Nephron (organoid): Measurements from ENCODE around the gene PITPNB.

Source experiments
- H3K27ac Mint-ChIP-seq, 3 experiments: 2 replicates each; pipeline ENCODE4 v1.8.0; 2020; ENCODE audit warnings: mixed read lengths in 3 of 3, mild to moderate bottlenecking in 2 of 3, moderate library complexity in 1 of 3
- H3K27me3 Mint-ChIP-seq: 2 replicates; pipeline ENCODE4 v1.8.0; 2021; ENCODE audit warnings: low read depth, mild to moderate bottlenecking, moderate library complexity, mixed read lengths
- H3K36me3 Mint-ChIP-seq: 2 replicates; pipeline ENCODE4 v1.8.0; 2020; ENCODE audit warnings: low read depth, mixed read lengths
- H3K4me1 Mint-ChIP-seq: 2 replicates; pipeline ENCODE4 v1.8.0; 2020; ENCODE audit warnings: mixed read lengths
- H3K4me3 Mint-ChIP-seq, 3 experiments: 2 replicates each; pipeline ENCODE4 v1.8.0; 2020; ENCODE audit warnings: mild to moderate bottlenecking in 3 of 3, mixed read lengths in 3 of 3, moderate library complexity in 2 of 3
- H3K9me3 Mint-ChIP-seq: 2 replicates; pipeline ENCODE4 v1.8.0; 2020; ENCODE audit warnings: mixed read lengths
- TF ChIP-seq, protein P1 (sequence below), 3 experiments: fragments of 200-600 bp; sonication (generic); IDR thresholded peaks; one replicate each; pipeline ENCODE4 v1.5.0; 2021; ENCODE audit warnings: antibody characterized with exemption in 3 of 3; ENCODE audit not compliant: unreplicated experiment in 3 of 3

PITPNB gene

DNA sequence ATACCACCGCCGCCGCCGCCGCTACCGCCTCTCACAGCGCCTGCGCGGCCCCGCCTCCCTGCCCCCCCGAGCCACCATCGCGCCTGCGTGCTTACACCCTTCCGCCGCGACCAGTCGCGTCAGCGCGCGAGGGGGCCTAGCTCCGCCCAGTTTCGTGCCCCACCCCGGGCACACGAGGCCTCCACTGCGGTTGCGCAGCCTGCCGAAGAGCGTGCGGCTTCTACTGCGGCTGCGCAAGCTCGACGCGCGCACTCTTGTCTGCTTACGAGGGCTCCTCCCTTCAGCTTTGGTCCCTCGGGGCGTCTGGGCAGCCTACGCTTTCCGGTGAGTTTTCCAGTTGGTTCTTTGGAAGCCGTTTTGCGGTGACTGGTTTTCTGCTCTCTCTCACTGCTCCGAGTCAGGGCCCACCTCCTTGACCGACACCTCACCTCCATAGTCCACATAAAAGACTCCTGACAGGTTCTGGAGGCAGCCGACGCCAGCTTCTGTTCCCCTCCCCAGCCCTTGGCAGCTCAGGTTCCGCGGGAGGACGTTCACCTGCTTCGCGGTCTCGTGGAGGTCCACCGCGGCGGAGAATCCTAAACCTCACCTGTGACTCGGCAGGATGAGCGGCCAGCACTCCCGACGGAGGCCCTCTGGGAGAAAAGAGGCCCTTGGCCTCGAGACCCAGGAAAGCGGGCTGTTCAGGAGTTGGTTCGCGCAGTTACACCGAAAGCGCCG, at the start of gene PITPNB:
TSS of gene PITPNB (minus strand) at position 35 of the 720 bp plus-strand sequence. CDS start 65 bp downstream, outside the sequence.
- TF ChIP-seq, protein P1, sequence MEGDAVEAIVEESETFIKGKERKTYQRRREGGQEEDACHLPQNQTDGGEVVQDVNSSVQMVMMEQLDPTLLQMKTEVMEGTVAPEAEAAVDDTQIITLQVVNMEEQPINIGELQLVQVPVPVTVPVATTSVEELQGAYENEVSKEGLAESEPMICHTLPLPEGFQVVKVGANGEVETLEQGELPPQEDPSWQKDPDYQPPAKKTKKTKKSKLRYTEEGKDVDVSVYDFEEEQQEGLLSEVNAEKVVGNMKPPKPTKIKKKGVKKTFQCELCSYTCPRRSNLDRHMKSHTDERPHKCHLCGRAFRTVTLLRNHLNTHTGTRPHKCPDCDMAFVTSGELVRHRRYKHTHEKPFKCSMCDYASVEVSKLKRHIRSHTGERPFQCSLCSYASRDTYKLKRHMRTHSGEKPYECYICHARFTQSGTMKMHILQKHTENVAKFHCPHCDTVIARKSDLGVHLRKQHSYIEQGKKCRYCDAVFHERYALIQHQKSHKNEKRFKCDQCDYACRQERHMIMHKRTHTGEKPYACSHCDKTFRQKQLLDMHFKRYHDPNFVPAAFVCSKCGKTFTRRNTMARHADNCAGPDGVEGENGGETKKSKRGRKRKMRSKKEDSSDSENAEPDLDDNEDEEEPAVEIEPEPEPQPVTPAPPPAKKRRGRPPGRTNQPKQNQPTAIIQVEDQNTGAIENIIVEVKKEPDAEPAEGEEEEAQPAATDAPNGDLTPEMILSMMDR (IDR thresholded peaks at IDR 0.05; ENCODE audit: unreplicated experiment in 3 of 3): no peak
- peaks cover 51% of the 10 kb centered on the region for H3K4me1 Mint-ChIP-seq
- no peaks in the 10 kb centered on the region for H3K9me3 Mint-ChIP-seq
- H3K27me3 Mint-ChIP-seq: no peaks in the 10 kb centered on the region
- peak within 1 kb of the TSS; percentile 93 to 100 (median 93) for H3K4me3 Mint-ChIP-seq
- peaks cover 24% of the 10 kb centered on the region for H3K36me3 Mint-ChIP-seq
- H3K27ac Mint-ChIP-seq: peak within 1 kb of the TSS; percentile 94 to 99 (median 98)

DNA sequence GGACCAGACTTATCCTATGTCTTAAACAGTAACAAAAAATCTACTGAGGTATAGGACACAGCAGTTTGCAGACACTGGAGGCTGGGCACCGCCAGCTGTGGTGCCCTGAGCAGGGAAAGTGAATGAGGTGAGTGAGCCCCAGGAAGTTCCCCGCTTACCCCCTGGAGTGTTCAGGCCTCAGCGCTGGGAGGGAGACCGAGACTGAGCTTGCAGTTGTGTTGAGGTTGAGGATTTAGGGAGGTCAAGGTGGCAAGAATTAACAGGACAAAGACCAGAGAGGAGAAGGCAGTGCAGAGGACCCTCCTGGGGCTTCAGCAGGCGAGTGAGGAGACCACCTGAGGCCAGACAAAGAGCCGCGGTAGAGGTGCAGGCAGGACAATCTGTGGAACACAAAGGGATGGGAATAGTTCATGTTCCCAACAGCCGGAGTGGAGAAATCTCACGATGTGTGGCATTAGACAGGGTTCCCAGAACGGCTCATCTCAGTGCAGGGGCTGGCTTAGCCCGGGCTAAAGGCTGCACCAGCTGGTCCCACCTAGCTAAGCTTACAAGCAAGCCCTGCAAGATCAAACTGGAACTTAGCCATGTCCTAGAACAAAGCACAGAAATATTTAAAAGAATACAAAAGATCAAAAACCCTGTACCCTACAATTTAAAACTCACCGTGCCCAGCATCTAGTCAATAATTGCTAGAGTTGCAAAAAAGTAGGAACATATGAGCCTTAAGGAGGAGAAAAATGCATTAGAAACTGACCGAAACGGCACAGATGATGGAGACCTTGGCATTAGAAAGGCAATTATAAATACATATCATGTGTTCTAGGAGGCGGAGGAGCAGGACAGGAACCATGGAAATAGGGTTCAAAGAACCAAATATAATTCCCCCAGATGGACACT, 47.4 kb upstream of the PITPNB start:
- peaks cover 16% of the 10 kb centered on the region for H3K4me1 Mint-ChIP-seq
- H3K27me3 Mint-ChIP-seq: no peaks in the 10 kb centered on the region
- H3K36me3 Mint-ChIP-seq: peaks cover 28% of the 10 kb centered on the region

DNA sequence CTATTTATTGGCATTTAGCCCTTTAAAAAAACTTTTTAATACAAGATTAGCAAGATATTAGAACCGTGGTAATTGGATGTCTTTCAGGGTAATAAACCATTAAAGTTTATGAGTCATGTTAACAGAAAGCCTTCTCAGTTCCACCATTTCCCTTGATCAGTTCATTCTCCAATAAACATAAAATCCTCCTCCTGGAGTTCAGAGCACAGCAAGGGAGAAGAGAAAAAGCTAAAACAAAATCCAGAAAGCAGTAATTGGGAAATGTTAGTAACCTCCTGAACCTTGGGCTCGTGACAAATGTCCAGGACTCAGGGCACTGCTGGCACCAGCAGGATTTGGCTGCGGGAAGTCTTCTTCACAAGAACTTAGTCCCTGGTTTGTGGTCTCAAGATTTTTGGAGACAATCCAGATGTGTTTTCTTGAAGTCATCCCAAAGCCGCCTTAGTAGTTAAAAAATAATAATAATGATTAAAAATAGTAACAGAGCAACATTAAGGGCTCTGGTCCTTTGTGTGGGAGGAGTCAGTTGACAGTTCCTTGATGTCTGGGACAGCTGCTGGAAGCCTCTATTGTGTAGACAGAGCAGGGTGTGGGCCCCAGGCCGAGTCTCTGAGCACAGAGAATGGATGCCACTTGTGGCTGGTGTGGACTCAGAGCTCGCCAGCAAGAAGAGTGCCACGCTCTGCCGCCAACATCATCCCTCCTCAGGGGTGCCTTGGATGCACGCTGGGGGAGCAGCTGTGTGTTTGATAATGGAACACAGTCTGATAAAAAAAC, 43.4 kb upstream of the PITPNB start:
- peak overlapping the region; percentile 56 to 86 (median 64) for H3K27ac Mint-ChIP-seq
- peaks cover 22% of the 10 kb centered on the region for H3K36me3 Mint-ChIP-seq
- peaks cover 5% of the 10 kb centered on the region for H3K9me3 Mint-ChIP-seq
- H3K4me1 Mint-ChIP-seq: peaks cover 33% of the 10 kb centered on the region
- TF ChIP-seq, protein P1 (IDR thresholded peaks at IDR 0.05; ENCODE audit: unreplicated experiment in 3 of 3): no peak
- H3K27me3 Mint-ChIP-seq: no peaks in the 10 kb centered on the region
- peak overlapping the region in 2 of 3 experiments; percentile 31 to 64 for H3K4me3 Mint-ChIP-seq

More for the DNA sequence above, 47.4 kb upstream of the PITPNB start:
- TF ChIP-seq, protein P1 (IDR thresholded peaks at IDR 0.05; ENCODE audit: unreplicated experiment in 3 of 3): no peak
- no peak overlapping the region for H3K27ac Mint-ChIP-seq
- H3K4me3 Mint-ChIP-seq: no peak overlapping the region
- H3K9me3 Mint-ChIP-seq: peaks cover 20% of the 10 kb centered on the region

DNA sequence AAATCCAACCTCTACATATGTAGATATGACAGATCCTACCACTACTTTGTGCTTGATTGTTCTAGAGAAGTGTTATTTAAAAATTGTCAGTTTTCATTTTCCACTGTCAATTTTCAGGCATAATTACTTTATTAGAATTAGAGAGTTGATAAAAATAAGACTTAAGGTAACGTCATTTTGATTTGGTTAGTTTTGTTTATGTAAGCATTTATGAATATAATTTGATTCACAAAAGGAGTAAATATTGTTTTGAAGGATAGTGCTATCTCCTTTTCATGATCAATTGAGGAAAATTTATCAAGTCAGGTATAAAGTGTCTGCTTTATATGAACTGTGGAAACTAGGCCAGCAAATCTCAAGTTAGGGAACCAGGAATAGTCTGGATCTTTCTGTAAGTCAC, 42.6 kb upstream of the PITPNB start:
- no peaks in the 10 kb centered on the region for H3K27me3 Mint-ChIP-seq
- no peak overlapping the region for H3K4me3 Mint-ChIP-seq
- TF ChIP-seq, protein P1 (IDR thresholded peaks at IDR 0.05; ENCODE audit: unreplicated experiment in 3 of 3): no peak
- H3K27ac Mint-ChIP-seq: peak overlapping the region; percentile 40 to 86 (median 64)
- H3K36me3 Mint-ChIP-seq: peaks cover 24% of the 10 kb centered on the region
- H3K9me3 Mint-ChIP-seq: peaks cover 5% of the 10 kb centered on the region
- H3K4me1 Mint-ChIP-seq: peaks cover 33% of the 10 kb centered on the region

DNA sequence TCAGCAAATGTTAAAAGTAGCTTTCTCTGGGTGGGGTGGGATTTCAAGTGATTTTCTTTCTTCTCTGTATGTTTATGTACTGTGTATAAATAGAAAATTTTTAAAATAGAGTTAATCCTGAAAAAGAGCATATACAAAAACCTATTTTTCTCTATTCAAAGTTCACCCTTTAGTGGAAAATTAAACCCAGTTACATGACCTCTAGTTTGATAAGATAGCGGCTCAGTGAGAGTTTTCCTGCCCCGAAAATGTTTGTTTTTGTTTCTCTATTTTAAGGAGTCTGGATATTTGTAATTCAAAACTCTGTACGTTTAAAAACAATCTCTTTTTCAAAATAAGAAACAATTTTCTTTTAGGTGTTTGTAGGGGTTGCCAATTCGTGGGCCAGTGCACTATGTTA, 42.1 kb upstream of the PITPNB start:
- Mint-ChIP-seq H3K4me1 (peaks cover 33% of the 10 kb centered on the region), H3K9me3 (peaks cover 5% of the 10 kb centered on the region), H3K4me3 (no peak overlapping the region), H3K27ac (peak overlapping the region in 1 of 3 experiments; percentile 64), H3K36me3 (peaks cover 22% of the 10 kb centered on the region), H3K27me3 (no peaks in the 10 kb centered on the region)
- TF ChIP-seq, protein P1 (IDR thresholded peaks at IDR 0.05; ENCODE audit: unreplicated experiment in 3 of 3): no peak
